CD4-positive, CD25-positive, alpha-beta regulatory T cell (primary cell): ENCODE data around the gene HEPACAM. TPM values are rescaled to one million over a fixed set of nuclear protein-coding genes. Genes with fewer than 3 reads are reported as not detected.

Experiments used
- ATAC-seq, 2 donors: fragments of 150-1000 bp; cut with Tn5 transposase; one replicate each; pipeline ENCODE4 v1.10.0; 2021; ENCODE audit warnings: low read depth in 2 of 2, moderate number of reproducible peaks in 2 of 2, moderate library complexity in 1 of 2
- DNase-seq, 3 donors: peaks; one replicate each; pipeline versions ENCODE4 v3.0.0 to v3.0.0-alpha.2; 2012 to 2022; ENCODE audit warnings: mixed read lengths in 1 of 3
- H3K27ac ChIP-seq: one replicate; pipeline ENCODE4 v1.7.0; 2013; ENCODE audit warnings: mild to moderate bottlenecking, low read length; ENCODE audit not compliant: insufficient read depth, poor library complexity, severe bottlenecking
- H3K27me3 ChIP-seq: one replicate; pipeline ENCODE4 v1.7.0; 2013; ENCODE audit warnings: low read length; ENCODE audit not compliant: control insufficient read depth, insufficient read depth
- H3K36me3 ChIP-seq: one replicate; pipeline ENCODE4 v1.7.0; 2013; ENCODE audit warnings: mild to moderate bottlenecking, low read length, moderate library complexity; ENCODE audit not compliant: control insufficient read depth, insufficient read depth
- H3K4me1 ChIP-seq: 2 replicates; pipeline ENCODE4 v1.7.0; 2013; ENCODE audit warnings: mild to moderate bottlenecking, low read length; ENCODE audit not compliant: insufficient read depth, control insufficient read depth, poor library complexity, severe bottlenecking
- H3K4me3 ChIP-seq: one replicate; pipeline ENCODE4 v1.7.0; 2013; ENCODE audit warnings: low read depth, mild to moderate bottlenecking, low read length, moderate library complexity
- H3K9me3 ChIP-seq, 2 experiments: 1 replicate in 1 of 2; 2 replicates in 1 of 2; pipeline ENCODE4 v1.7.0; 2013; ENCODE audit warnings: low read length in 2 of 2, mild to moderate bottlenecking in 1 of 2, moderate library complexity in 1 of 2; ENCODE audit not compliant: control insufficient read depth in 2 of 2
- H3K27ac Mint-ChIP-seq, 3 donors: one replicate each; pipeline ENCODE4 v1.8.0; 2020 to 2022; ENCODE audit warnings: mild to moderate bottlenecking in 3 of 3, mixed read lengths in 3 of 3, moderate library complexity in 2 of 3
- H3K27me3 Mint-ChIP-seq: one replicate; pipeline ENCODE4 v1.8.0; 2022; ENCODE audit warnings: mild to moderate bottlenecking, mixed read lengths
- H3K36me3 Mint-ChIP-seq: one replicate; pipeline ENCODE4 v1.8.0; 2020; ENCODE audit warnings: mixed read lengths
- H3K4me1 Mint-ChIP-seq, 4 donors: one replicate each; pipeline ENCODE4 v1.8.0; 2020 to 2022; ENCODE audit warnings: mixed read lengths in 4 of 4, mild to moderate bottlenecking in 1 of 4
- H3K4me3 Mint-ChIP-seq, 4 donors: one replicate each; pipeline ENCODE4 v1.8.0; 2020 to 2022; ENCODE audit warnings: mild to moderate bottlenecking in 4 of 4, mixed read lengths in 4 of 4, moderate library complexity in 3 of 4
- H3K9me3 Mint-ChIP-seq, 7 donors: one replicate each; pipeline ENCODE4 v1.8.0; 2020 to 2022; ENCODE audit warnings: mixed read lengths in 7 of 7, mild to moderate bottlenecking in 3 of 7, moderate library complexity in 2 of 7
- polyA plus RNA-seq, 4 donors: library from polyadenylated mRNA; unstranded; fragments of 300-500 nt; fragmentation: Illumina TruSeq; gene quantifications; one replicate each; pipeline ENCODE4 v1.2.3, GENCODE V29; 2021
- total RNA-seq: library from RNA; stranded (reverse); gene quantifications from one replicate; pipeline ENCODE4 v1.2.3, GENCODE V29; 2022

Gene HEPACAM
- total and polyA plus RNA-seq, 5 donors from 2014 or later: not detected

GRCh38 chr11:124917115-124917637 lies 18.7 kb downstream of the HEPACAM start:
- no peak for DNase-seq
- H3K36me3 Mint-ChIP-seq: no peaks in the 10 kb centered on the region
- Histone ChIP-seq H3K9me3 (peaks cover under 1 to 2% of the 10 kb centered on the region in 2 experiments), H3K27ac (no peak overlapping the region), H3K4me1 (no peaks in the 10 kb centered on the region), H3K36me3 (no peaks in the 10 kb centered on the region), H3K4me3 (no peak overlapping the region), H3K27me3 (no peaks in the 10 kb centered on the region)
- no peak for ATAC-seq
- H3K4me1 Mint-ChIP-seq: peaks cover 0 to 9% (median 4%) of the 10 kb centered on the region in 4 donors
- peaks cover 0 to 6% (median 0%) of the 10 kb centered on the region in 7 donors for H3K9me3 Mint-ChIP-seq
- H3K4me3 Mint-ChIP-seq: no peak overlapping the region
- peaks cover 25% of the 10 kb centered on the region for H3K27me3 Mint-ChIP-seq
- no peak overlapping the region for H3K27ac Mint-ChIP-seq

DNA sequence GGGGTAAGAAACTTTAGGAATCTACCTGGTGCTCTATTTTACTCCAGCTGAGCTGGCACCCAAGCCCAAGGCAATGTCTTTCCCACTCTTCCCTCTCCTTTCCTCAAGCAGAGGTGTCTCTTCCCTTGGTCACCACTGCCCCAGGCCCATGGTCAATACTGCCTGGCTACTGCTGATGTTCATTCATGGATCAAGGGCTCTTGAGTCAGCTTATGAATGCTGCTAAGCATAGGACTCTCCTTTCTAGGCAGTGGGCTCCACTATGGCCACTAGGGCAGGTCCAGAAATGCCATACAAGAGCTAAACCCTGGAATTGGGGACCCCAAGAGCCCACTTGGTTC lies 19.5 kb downstream of the HEPACAM start:
- no peaks in the 10 kb centered on the region for H3K36me3 ChIP-seq
- ATAC-seq (no peak), DNase-seq (no peak)
- no peak overlapping the region for H3K27ac ChIP-seq
- Mint-ChIP-seq H3K27me3 (peaks cover 19% of the 10 kb centered on the region), H3K27ac (no peak overlapping the region), H3K36me3 (no peaks in the 10 kb centered on the region), H3K4me1 (peaks cover 0 to 3% (median 1%) of the 10 kb centered on the region in 4 donors), H3K9me3 (peaks cover 0 to 12% (median 6%) of the 10 kb centered on the region in 7 donors), H3K4me3 (no peak overlapping the region)
- H3K4me3 ChIP-seq: no peak overlapping the region
- H3K4me1 ChIP-seq: no peaks in the 10 kb centered on the region
- H3K9me3 ChIP-seq: peaks cover 2 to 6% of the 10 kb centered on the region in 2 experiments
- H3K27me3 ChIP-seq: no peaks in the 10 kb centered on the region

DNA sequence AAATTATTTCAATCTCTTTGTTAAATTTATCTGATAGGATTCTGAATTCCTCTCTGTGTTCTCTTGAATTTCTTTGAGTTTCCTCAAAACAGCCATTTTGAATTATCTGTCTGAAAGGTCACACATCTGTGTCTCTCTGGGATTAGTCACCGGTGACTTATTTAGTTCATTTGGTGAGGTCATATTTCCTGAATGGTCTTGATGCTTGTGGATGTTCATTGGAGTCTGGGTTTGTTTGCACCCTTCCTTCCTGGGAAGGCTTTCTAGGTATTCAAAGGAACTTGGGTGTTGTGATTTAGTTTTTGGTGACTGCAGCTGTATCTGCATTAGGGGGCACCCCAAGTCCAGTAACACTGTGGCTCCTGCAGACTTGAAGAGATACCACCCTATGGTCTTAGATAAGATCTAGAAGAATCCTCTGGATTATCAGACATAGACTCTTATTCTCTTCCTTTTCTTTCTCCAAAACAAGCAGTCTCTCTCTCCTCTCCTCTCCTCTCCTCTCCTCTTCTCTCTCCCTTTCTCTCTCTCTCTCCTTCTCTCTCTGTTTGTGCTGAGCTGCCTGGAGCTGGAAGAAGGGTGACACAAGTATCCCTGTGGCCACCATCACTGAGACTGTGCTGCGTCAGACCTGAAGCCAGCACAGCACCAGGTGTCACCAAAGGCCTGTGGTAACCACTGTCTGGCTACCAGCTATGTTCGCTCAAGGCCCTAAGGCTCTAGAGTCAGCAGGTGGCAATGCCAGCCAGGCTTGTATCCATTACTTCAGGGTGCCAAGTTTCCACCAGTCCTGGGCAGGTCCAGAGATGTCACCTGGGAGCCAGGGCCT lies 20.1 kb downstream of the HEPACAM start:
- peaks cover 2 to 6% of the 10 kb centered on the region in 2 experiments for H3K9me3 ChIP-seq
- no peaks in the 10 kb centered on the region for H3K27me3 ChIP-seq
- H3K4me3 ChIP-seq: no peak overlapping the region
- H3K4me1 Mint-ChIP-seq: peaks cover 0 to 2% (median under 1%) of the 10 kb centered on the region in 4 donors
- H3K9me3 Mint-ChIP-seq: peaks cover 0 to 12% (median 6%) of the 10 kb centered on the region in 7 donors
- no peak overlapping the region for H3K4me3 Mint-ChIP-seq
- DNase-seq: peak in 1 of 3 donors; percentile 24
- H3K27ac Mint-ChIP-seq: no peak overlapping the region
- no peaks in the 10 kb centered on the region for H3K4me1 ChIP-seq
- no peaks in the 10 kb centered on the region for H3K36me3 ChIP-seq
- H3K27ac ChIP-seq: no peak overlapping the region
- H3K27me3 Mint-ChIP-seq: peaks cover 19% of the 10 kb centered on the region
- no peak for ATAC-seq
- H3K36me3 Mint-ChIP-seq: no peaks in the 10 kb centered on the region

DNA sequence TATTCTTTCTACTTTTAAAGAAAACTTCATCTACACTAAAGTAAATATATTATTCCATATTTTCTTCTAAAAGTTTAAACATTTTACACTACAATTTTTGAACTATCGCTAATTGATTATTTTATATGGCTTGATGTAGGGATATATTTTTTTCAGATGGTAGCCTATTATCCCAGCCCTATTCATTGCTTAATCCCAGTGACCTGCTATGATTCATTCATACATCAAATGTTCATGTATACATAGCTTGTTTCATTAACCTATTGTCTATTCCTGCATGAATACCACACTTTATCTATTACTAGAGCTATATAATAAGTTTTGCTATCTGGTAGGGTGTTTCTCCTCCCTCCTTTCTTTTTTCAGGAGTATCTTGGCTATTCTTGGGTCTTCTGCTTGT lies 33.2 kb downstream of the HEPACAM start:
- Histone ChIP-seq H3K27me3 (peaks cover 12% of the 10 kb centered on the region), H3K4me1 (no peaks in the 10 kb centered on the region), H3K9me3 (no peaks in the 10 kb centered on the region), H3K27ac (no peak overlapping the region), H3K4me3 (no peak overlapping the region), H3K36me3 (no peaks in the 10 kb centered on the region)
- ATAC-seq: no peak
- H3K27me3 Mint-ChIP-seq: peaks cover 35% of the 10 kb centered on the region
- peaks cover 0 to under 1% (median 0%) of the 10 kb centered on the region in 4 donors for H3K4me1 Mint-ChIP-seq
- DNase-seq: no peak
- H3K27ac Mint-ChIP-seq: no peak overlapping the region
- no peak overlapping the region for H3K4me3 Mint-ChIP-seq
- H3K36me3 Mint-ChIP-seq: no peaks in the 10 kb centered on the region
- H3K9me3 Mint-ChIP-seq: no peaks in the 10 kb centered on the region

GRCh38 chr11:124900464-124900863 lies 35.4 kb downstream of the HEPACAM start:
- H3K27me3 Mint-ChIP-seq: peaks cover 24% of the 10 kb centered on the region
- ATAC-seq (no peak), DNase-seq (no peak)
- H3K27me3 ChIP-seq: peaks cover 12% of the 10 kb centered on the region
- H3K27ac ChIP-seq: no peak overlapping the region
- no peaks in the 10 kb centered on the region for H3K9me3 Mint-ChIP-seq
- no peak overlapping the region for H3K4me3 ChIP-seq
- peaks cover 0 to 3% (median 0%) of the 10 kb centered on the region in 4 donors for H3K4me1 Mint-ChIP-seq
- no peaks in the 10 kb centered on the region for H3K4me1 ChIP-seq
- no peaks in the 10 kb centered on the region for H3K36me3 Mint-ChIP-seq
- H3K36me3 ChIP-seq: no peaks in the 10 kb centered on the region
- no peaks in the 10 kb centered on the region for H3K9me3 ChIP-seq
- no peak overlapping the region for H3K27ac Mint-ChIP-seq
- H3K4me3 Mint-ChIP-seq: no peak overlapping the region

DNA sequence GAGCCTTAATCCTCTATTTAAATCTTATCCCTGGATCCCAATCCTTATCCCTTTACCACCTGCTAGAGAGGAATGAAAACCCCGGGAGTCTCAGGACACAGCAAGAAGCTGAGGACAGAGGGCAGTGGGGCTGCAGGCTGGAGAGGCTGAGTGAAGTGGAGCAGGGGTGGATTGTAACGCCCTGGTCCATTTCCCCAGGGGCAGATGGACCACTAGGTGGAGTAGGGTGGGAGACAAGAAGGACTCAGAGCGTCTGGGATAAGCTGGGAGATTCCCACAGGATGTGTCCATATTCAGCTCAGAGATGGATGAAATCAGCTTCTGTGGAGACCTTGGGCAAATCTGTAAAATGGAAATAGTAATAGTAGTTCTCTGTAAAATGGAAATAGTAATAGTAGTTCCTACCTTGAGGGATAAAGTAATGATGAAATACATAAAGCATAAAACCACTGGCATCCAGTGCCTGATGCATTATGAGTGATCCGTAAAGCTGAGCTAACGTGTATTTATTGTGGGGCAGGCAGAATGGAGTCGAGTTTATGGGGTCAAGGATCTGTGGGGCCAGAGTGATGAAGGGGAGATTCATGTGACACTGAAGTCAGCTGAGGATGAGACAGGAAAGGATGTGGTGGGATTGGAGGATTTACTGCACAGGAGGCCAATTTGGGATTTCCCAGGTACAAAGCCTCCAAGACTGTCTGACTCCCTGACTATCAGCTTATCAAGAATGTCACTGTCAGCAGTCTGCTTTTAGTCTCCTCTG lies 36.3 kb downstream of the HEPACAM start:
- Mint-ChIP-seq H3K27me3 (peaks cover 20% of the 10 kb centered on the region), H3K4me3 (no peak overlapping the region), H3K4me1 (peaks cover 0 to 3% (median 0%) of the 10 kb centered on the region in 4 donors), H3K27ac (no peak overlapping the region), H3K9me3 (no peaks in the 10 kb centered on the region), H3K36me3 (no peaks in the 10 kb centered on the region)
- DNase-seq (no peak), ATAC-seq (no peak)
- H3K36me3 ChIP-seq: no peaks in the 10 kb centered on the region
- H3K4me3 ChIP-seq: no peak overlapping the region
- no peak overlapping the region for H3K27ac ChIP-seq
- no peaks in the 10 kb centered on the region for H3K9me3 ChIP-seq
- H3K27me3 ChIP-seq: peaks cover 12% of the 10 kb centered on the region
- no peaks in the 10 kb centered on the region for H3K4me1 ChIP-seq

DNA sequence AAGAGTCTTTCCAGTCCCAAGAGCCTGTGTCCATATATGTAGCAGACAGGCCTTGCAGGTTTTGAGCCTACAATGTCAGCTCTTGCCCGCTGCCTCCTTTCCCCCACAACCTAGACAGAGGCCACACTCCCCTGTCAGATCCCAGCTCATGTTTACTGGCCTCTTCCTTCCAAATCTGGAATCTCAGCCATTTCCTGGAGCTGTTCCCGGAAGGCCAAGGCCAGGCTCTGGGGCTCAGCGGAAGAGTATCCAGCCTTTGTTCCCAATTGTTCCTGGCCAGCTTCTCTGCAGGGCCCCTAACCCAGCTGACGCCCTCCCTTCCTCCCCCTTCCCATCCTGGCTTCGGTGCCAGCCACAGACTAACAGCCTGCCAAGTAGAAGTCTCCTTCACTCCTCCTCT lies 37.1 kb downstream of the HEPACAM start:
- Mint-ChIP-seq H3K4me3 (no peak overlapping the region), H3K27me3 (peaks cover 16% of the 10 kb centered on the region), H3K27ac (no peak overlapping the region), H3K36me3 (no peaks in the 10 kb centered on the region), H3K4me1 (peaks cover 0 to 3% (median 0%) of the 10 kb centered on the region in 4 donors), H3K9me3 (no peaks in the 10 kb centered on the region)
- Histone ChIP-seq H3K4me3 (no peak overlapping the region), H3K27me3 (peaks cover 12% of the 10 kb centered on the region), H3K36me3 (no peaks in the 10 kb centered on the region), H3K27ac (no peak overlapping the region), H3K9me3 (no peaks in the 10 kb centered on the region), H3K4me1 (no peaks in the 10 kb centered on the region)
- ATAC-seq: no peak
- no peak for DNase-seq
